Stimulated activated CD4-positive, alpha-beta T cell treated with anti-CD3 and anti-CD28 coated beads, Interleukin-1b, Interleukin-23, amount 100 ng/mL, for 4 hours (primary cell): ENCODE measurements around the gene OPRL1.
"Not testable (repeated sequence)": the region's sequence is repeated elsewhere in the genome, so short reads cannot be mapped to it uniquely, and the experiment has no call there.

Source experiments
- DNase-seq, 2 donors: peaks; one replicate each; pipeline ENCODE4 v3.0.0-alpha.2; 2020; ENCODE audit warnings: low read depth in 2 of 2

Gene OPRL1

DNA sequence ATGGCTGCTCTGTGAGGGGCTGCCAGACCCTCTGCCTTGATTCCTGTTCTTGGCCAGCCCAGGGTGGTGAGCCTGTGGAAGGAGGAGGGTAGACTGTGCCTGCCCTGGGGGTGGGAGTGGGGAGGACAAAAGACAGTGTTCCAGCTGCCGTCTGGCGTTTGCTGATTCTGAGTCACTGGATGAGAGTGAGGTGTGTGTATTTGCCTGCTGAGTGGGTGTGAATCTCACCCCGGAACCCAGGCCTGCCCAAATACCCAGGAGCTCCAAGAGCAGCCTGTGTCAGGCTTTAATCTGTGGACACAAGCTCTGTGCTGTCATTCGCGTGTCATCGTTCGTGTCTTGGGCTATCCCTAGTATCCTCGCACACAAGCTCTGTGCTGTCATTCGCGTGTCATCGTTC, 6.9 kb downstream of the OPRL1 start:
- no peak for DNase-seq

DNA sequence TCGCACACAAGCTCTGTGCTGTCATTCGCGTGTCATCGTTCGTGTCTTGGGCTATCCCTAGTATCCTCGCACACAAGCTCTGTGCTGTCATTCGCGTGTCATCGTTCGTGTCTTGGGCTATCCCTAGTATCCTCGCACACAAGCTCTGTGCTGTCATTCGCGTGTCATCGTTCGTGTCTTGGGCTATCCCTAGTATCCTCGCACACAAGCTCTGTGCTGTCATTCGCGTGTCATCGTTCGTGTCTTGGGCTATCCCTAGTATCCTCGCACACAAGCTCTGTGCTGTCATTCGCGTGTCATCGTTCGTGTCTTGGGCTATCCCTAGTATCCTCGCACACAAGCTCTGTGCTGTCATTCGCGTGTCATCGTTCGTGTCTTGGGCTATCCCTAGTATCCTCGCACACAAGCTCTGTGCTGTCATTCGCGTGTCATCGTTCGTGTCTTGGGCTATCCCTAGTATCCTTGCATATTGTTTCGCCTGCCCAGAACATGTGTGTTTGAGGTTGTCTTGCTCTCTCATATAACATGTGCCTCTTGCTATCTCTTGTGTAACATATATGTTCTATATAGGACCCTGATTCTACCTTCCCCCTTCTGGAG, 7.4 kb downstream of the OPRL1 start:
- not testable (repeated sequence) for DNase-seq

DNA sequence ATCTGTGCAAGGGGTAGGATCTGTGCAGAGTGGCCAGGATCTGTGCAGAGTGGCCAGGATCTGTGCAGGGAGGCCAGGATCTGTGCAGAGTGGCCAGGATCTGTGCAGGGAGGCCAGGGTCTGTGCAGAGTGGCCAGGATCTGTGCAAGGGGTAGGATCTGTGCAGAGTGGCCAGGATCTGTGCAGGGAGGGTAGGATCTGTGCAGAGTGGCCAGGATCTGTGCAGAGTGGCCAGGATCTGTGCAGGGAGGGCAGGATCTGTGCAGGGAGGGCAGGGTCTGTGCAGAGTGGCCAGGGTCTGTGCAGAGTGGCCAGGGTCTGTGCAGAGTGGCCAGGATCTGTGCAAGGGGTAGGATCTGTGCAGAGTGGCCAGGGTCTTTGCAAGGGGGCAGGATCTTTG, 8.7 kb downstream of the OPRL1 start:
- DNase-seq, result not testable (repeated sequence)

DNA sequence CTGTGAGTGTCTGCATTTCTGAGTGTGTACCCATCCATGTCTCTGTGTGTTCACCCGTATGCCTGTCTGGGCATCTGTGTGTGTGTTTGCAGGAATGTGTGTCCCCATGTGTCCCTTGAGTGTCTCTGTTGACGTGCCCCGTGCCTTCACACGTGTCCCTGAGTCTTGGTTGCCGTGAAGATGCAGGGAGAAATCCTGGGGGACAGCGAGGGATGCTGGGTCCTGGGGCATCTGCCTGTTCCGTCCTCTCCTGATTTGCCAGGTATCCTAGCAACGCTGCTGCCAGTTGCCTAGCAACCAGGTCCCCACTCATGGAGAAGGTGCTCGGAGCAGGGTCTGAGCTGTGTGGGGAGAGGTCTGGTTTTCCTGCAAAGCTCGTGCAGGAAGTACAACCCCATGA, 10.3 kb downstream of the OPRL1 start:
- no peak for DNase-seq

DNA sequence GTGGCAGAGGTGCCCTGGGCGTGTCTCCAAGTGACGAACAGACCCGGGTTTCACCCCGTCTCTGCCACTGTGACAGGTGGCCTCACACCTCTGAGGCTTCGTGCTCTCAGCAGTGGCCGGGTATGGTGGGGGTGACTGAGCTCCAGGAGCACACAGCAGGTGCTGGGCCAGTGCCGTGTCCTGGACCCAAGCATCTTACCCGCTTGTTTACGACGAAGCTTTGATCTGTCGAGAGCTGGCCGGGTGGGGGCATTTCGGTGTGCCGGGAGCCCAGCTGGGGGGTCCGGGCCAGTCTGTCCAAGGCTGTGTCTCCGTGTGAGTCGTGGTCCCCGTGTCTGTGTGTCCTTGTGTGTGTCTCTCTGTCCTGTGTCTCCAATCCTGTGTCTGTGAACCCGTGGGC, 11.5 kb downstream of the OPRL1 start:
- no peak for DNase-seq

DNA sequence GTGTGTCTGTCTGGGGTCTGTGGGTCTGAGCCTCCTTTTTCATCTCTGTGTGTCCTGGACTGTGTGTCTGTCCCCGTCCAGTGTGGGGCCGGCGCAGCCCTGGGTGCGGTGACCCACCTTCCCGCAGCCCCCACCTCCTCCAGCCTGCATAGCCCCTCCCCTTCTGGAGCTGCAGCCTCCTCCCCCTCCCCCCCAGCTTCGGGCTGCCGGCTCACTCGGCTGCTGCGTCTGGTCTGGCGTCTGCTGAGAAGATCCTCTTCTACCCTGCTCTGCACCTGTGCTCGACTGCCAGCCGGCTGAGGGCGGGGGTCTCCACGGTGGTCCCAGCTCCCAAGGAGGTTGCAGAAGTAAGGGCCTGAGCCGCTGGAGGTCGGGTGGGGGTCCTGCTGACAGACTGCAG, 11.9 kb downstream of the OPRL1 start:
- no peak for DNase-seq

DNA sequence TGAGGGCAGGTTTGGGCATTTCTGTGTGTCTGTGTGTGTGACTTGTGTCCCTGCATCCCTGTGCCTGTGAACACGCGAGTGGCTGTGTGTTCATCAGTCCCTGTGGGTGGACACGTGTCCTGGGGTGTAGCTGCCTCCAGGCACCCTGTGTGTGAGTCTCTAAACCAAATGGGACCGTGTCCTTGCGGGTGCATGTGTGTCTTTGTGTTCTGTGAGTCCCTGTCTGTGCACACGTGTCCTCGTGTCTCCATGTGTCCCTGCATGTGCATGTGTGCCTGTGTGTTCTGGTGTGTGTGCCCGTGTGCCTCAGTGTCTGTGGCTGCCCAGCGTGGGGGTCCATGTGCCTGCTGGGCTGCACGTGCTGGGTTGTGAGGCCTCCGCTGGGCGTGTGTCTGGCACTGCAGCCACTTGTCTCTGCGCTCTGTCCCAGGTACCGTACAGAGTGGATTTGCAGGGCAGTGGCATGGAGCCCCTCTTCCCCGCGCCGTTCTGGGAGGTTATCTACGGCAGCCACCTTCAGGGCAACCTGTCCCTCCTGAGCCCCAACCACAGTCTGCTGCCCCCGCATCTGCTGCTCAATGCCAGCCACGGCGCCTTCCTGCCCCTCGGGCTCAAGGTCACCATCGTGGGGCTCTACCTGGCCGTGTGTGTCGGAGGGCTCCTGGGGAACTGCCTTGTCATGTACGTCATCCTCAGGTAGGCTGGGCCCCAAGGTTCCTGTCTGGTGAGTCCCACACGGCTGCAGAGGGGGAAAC, 12.6 kb downstream of the OPRL1 start:
- DNase-seq, result no peak

DNA sequence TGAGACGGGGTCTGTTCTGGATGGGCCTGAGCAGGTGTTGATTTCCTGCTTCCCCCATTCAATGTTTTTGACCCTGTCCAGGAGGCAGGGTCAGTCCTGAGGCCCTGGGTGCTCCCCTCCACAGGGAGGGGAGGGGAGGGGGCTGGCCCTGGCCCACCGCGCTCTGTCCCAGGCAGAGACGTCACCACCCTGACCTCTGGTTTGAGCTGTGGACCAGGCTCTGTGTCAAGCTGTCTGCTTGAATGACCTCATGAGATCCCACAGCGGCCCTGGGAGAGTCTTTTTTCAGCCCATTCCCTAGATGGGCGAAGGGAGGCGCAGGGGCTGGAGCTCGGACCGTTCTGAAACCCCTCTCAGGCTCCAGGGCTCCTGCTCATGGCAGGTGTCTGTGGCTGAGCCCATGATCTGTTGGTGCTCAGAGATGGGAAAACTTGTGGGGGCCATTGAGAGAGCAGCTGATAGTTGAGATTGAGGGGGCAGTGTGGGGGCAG, 13.2 kb downstream of the OPRL1 start:
- DNase-seq, result no peak

DNA sequence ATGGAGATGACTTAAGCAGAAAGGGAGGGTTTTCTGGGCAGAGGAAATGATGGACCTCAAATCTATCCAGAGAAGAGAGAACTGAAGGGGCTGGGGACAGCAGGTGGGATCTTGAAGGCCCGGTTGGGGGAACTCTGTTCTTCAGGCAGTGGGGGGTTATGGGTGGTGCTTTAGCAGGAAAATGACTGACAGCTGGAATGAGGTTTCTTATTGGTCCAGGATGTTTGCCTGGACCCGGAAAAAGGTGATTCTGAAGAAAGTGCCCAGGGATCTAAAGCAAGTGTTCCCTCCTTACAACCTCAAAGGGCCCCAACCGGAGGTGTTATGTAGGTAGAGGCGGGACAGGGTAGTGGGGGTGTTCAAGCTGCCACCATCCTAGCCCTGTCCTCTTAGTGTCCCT, 15.6 kb downstream of the OPRL1 start:
- no peak for DNase-seq

DNA sequence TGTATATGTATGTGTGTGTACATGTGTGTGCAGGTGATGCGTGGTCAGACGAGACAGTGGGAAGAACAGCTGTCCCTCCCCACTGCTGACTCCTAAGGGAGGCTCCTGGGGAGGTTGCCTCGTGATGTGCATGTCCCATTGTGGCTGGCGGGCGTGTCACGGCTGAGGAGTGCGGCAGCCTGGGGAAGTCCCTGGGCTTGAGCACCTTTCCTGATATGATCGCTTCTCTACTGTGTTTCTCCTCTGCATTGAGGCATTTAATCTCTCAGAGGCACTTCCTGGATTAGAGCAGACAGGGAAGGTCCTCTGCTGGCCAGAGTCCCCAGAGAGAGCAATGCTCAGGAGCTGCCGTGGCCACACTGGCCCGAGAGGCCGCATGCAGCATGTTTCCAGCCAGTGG, 16.0 kb downstream of the OPRL1 start:
- DNase-seq, result no peak

DNA sequence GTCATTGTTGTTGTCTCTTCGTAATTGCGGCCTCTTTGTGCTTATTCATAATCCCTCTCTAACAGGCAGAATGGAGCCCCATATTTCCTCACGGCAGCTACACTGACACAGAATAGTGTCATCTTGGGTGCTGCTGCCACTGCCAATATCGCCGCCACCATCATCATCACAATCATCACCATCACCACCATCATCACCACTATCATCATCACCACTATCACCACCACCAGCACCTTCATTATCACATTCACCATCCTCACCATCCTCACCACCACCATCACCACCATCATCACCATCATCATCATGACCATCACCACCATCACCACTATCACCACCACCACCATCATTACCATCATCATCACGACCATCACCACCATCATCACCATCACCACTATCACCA, 16.7 kb downstream of the OPRL1 start:
- DNase-seq, result no peak

DNA sequence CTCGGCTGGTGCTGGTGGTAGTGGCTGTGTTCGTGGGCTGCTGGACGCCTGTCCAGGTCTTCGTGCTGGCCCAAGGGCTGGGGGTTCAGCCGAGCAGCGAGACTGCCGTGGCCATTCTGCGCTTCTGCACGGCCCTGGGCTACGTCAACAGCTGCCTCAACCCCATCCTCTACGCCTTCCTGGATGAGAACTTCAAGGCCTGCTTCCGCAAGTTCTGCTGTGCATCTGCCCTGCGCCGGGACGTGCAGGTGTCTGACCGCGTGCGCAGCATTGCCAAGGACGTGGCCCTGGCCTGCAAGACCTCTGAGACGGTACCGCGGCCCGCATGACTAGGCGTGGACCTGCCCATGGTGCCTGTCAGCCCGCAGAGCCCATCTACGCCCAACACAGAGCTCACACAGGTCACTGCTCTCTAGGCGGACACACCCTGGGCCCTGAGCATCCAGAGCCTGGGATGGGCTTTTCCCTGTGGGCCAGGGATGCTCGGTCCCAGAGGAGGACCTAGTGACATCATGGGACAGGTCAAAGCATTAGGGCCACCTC, 18.7 kb downstream of the OPRL1 start:
- DNase-seq, result no peak

DNA sequence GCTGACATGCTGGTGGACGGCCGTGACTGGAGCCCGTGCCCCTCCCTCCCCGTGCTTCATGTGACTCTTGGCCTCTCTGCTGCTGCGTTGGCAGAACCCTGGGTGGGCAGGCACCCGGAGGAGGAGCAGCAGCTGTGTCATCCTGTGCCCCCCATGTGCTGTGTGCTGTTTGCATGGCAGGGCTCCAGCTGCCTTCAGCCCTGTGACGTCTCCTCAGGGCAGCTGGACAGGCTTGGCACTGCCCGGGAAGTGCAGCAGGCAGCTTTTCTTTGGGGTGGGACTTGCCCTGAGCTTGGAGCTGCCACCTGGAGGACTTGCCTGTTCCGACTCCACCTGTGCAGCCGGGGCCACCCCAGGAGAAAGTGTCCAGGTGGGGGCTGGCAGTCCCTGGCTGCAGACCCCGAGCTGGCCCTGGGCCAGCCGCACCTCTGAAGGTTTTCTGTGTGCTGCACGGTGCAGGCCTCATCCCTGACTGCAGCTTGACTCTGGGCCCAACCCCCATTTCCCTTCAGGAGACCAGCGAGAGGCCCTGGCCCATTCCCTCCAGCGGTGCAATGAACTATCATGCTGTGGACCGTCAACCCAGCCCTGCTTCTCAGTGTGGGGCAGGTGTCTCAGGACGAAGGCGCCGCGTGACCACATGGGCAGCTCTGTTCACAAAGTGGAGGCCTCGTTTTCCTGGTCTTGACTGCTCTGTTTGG, 19.4 kb downstream of the OPRL1 start:
- no peak for DNase-seq

DNA sequence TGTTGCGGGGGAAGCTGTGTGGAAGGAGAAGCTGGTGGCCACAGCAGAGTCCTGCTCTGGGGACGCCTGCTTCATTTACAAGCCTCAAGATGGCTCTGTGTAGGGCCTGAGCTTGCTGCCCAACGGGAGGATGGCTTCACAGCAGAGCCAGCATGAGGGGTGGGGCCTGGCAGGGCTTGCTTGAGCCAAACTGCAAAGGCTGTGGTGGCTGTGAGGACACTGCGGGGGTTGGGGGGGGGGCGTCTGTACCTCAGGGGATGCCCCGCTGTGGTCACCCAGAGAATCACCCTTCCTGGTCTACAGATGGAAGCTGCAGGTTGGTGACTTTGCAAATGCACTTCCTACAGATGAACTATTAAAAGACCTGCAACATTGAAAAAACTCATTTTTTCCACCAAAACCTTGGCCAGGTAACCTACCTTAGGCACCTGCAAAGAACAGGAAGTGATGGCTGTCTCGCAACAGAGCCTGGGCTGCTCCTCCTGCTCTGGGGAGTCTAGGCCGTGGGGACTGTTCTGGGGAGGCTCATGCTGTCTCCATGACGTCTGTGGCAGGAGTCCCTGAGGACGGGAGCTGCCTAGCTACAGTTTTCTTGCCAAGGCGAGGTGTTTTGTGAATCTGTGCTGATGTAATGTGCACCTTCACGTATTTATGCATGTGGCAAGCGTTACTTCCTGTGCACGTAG, 20.1 kb downstream of the OPRL1 start:
- no peak for DNase-seq

DNA sequence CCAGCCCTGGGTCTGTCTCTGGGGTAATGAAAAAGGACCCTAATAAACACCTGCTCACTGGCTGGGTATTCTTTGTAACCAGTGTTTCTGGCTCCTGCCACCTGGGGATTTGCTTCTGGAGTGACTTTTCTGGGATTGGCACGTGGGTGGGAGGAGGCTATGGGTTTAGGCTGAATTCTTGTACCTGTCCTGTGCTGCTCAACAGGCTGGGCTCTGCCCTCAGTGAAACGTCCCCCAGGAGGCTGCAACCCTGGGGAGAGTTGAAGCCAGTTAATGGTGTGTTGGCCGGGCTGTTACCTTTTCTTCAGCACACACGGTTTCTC, 20.6 kb downstream of the OPRL1 start:
- no peak for DNase-seq

DNA sequence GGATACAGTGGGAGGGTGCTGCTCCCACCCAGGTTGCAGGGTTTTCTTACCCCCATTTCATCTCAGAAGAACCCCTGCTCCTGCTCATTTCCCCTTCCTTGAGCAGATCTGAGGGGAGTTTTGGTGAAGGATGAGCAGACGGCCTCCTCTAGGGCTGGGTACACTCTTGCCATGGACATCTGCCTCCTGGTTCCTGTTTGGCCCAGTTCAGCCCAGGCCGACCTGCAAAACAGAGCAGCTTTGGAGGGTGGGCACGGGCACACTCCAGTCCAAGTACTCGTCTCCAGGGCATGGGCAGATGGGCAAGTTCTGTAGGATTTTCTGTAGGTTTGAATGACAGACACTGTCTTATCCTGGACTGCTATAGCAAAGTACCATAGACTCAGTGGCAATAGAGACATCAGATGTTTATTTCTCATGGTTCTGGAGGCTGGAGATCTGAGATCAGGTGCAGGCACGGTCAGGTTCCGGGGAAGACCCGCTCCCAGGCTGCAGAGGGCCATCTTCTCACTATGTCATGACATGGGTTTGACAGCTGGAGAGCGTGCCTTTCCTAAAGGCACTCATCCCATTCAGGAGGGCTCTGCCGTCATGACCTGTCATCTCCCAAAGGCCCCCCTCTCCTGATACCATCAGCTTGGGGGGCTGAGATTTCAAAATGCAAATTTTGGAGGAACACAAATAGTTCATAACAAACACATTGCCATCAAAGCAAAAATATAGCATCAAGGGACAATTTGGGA, 21.2 kb downstream of the OPRL1 start:
- no peak for DNase-seq

DNA sequence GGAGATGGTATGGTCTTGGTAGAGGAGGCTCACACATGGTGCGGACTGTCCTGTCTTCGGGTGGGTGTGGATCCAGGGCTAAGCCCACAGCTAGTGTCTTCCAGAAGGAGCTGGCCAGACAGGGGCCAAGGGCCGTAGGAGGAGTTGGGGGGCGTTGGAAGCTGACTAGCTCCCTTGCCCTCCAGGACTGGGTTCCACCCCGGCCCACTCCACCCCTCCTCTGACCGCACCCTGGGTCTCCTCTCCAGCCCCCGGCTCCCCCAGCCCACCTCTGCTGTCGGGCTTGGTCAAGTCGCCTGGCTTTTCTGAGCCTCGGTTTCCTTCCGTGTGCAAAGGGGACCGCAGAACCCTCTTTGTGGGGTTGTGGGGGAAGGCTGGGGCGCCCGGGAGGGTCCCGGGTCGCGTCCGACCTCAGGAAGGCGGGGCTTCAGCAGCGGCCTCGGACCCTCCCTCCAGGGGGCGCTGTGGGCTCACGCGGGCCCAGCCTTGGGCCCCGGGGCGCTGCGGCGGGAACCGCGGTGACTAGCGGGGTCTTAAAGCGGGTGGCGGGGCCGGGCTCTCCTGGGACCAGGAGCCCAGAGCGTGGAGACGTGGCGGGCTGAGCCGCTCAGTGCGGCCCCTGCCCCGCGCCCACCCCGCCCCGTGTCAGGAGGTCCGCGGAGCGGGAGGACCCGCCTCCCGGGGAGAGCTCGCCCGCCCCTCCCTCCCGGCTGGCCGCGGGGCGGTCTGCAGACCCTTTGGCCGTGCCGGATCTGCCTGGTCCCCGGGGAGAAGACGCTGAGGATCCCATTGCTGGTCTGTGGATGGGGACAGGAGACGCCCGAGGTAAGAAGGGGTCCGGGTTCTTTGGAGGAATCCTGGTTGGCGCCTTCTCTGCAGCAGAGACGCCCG, 22.1 kb downstream of the OPRL1 start:
- peak; percentile 43 to 68 for DNase-seq

DNA sequence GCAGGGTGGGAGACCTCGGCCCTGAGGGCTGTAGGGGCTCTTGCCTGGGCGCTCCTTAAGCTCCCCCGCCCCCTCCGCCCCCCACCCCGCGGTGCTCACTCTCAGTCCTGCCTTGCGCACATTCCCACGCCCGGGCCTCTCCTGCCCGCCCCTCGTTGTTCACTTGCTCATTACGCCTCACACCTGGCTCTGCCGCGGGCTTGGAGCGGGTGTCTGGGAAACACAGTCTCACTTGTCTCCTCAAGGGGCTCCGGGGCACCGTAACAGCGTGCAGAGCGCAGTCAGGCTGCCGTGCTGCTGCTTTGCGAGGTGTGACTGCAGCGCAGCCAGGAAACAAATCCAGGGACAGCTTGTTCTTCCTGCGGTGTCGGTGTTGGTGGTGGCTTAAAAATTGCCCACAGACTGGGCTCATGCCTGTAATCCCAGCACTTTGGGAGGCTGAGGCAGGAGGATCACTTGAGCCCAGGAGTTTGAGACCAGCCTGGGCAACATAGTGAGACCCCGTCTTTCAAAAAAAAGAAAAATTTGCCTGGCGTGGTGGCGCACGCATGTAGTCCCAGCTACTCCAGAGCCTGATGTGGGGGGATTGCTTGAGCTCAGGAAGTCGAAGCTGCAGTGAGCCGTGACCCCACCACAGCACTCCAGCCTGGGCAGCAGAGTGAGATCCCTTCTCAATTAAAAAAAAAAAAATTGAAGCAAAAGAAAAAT, 22.9 kb downstream of the OPRL1 start:
- DNase-seq, result no peak

DNA sequence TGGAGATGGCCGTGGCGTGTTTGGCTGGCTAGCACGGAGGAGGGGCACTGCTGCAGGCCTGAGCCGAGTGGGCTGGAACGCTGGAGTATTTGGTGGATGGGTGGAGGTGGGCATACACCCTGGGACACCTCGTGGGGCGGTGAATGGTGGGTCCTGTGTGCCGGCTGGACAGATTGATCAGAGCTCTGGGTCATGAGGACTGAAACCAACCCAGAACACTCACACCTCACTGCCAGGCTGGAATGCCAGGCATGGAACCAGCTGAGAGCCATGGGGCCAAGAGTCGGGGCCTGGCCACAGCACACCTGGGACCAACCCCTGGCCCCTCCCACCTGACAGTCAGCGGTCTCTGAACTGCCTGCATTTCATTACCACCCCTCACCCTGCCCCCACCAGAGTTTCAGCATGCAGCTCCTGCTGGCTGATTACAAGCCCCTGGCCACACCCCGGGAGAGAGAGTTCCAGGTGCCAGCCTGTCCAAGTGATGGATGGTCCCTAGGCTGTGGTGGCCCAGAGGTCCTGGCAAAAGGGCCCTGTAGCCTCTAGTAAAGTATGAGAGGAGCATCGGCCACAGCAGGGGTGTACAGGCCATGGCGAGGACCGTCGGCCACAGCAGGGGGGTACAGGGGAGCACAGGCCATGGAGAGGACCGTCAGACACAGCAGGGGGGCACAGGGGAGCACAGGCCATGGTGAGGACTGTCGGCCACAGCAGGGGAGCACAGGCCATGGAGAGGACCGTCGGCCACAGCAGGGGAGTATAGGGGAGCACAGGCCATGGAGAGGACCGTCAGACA, 24.2 kb downstream of the OPRL1 start:
- DNase-seq, result no peak
